K562 (cell line): ENCODE measurements around the gene FBLN2. TPM values are rescaled to one million over a fixed set of nuclear protein-coding genes. Genes with fewer than 3 reads are reported as not detected.

Experiments used
- BHLHE40 ChIP-seq: IDR thresholded peaks from 2 replicates; pipeline ENCODE4 v1.6.1; 2011; ENCODE audit warnings: low read length, improper control_type of control experiment
- CBFB ChIP-seq: sonication (generic); formaldehyde crosslinking; IDR thresholded peaks from 2 replicates; pipeline ENCODE4 v1.4.0; 2020; ENCODE audit warnings: mild to moderate bottlenecking, missing genetic modification reagents
- CCAR2 ChIP-seq: fragments of 200-400 bp; formaldehyde crosslinking; IDR thresholded peaks from 2 replicates; pipeline ENCODE4 v1.6.1; 2017; ENCODE audit warnings: mild to moderate bottlenecking, low read depth, low read length
- ILF3 ChIP-seq: fragments of 450-650 bp; IDR thresholded peaks from 2 replicates; pipeline ENCODE4 v1.6.1; 2018; ENCODE audit warnings: antibody characterized with exemption, mild to moderate bottlenecking, moderate library complexity, borderline replicate concordance
- NFIC ChIP-seq: fragments of 450-650 bp; IDR thresholded peaks from 2 replicates; pipeline ENCODE4 v1.6.1; 2017; ENCODE audit warnings: mild to moderate bottlenecking, inconsistent platforms
- NR0B1 ChIP-seq: fragments of 450-650 bp; IDR thresholded peaks from one replicate; pipeline ENCODE4 v1.6.1; 2018; ENCODE audit warnings: mild to moderate bottlenecking, moderate library complexity; ENCODE audit not compliant: partially characterized antibody
- NR4A1 ChIP-seq, 2 experiments: fragments of 250-450 bp in 1 of 2; fragments of 450-650 bp in 1 of 2; sonication (Bioruptor Pico) in 1 of 2; IDR thresholded peaks; 2 replicates each; pipeline versions ENCODE4 v1.4.0 to v1.6.1; 2016 to 2020; ENCODE audit warnings: mild to moderate bottlenecking in 2 of 2, missing compliant biosample characterization in 1 of 2, missing genetic modification characterization in 1 of 2, moderate library complexity in 1 of 2
- PML ChIP-seq: IDR thresholded peaks from 2 replicates; pipeline ENCODE4 v1.6.1; 2012; ENCODE audit warnings: low read length, inconsistent platforms
- RBM15 ChIP-seq: fragments of 200-400 bp; formaldehyde crosslinking; IDR thresholded peaks from 2 replicates; pipeline ENCODE4 v1.6.1; 2018; ENCODE audit warnings: mild to moderate bottlenecking, low read length, moderate library complexity; ENCODE audit not compliant: insufficient read depth
- TBP ChIP-seq: optimal IDR thresholded peaks from 2 replicates; pipeline ENCODE3; 2011; ENCODE audit warnings: low read depth, low read length, improper control_type of control experiment
- THAP12 ChIP-seq: fragments of 250-450 bp; sonication (Bioruptor Pico); IDR thresholded peaks from 2 replicates; pipeline ENCODE4 v1.9.0; 2021; ENCODE audit warnings: mild to moderate bottlenecking, inconsistent platforms
- ZNF217 ChIP-seq: sonication (generic); formaldehyde crosslinking; IDR thresholded peaks from 2 replicates; pipeline ENCODE4 v1.8.0; 2022; ENCODE audit warnings: mild to moderate bottlenecking, missing genetic modification reagents
- ZNF699 ChIP-seq: fragments of 250-450 bp; sonication (Bioruptor Pico); IDR thresholded peaks from 2 replicates; pipeline ENCODE4 v1.8.0; 2021; ENCODE audit warnings: mild to moderate bottlenecking, moderate library complexity; ENCODE audit not compliant: insufficient replicate concordance
- ZNF75A ChIP-seq: fragments of 450-650 bp; formaldehyde crosslinking; IDR thresholded peaks from 2 replicates; pipeline ENCODE4 v1.4.0; 2020; ENCODE audit warnings: mild to moderate bottlenecking
- polyA plus RNA-seq, 8 experiments: library from polyadenylated mRNA; depleted of rRNA in 4 of 8; stranded (reverse) in 5 of 8; unstranded in 3 of 8; fragments of >200 nt; fragmentation: Nextera tagmentation in 2 of 8; fragmentation: Illumina TruSeq in 1 of 8; extraction: Ambion mirVana in 2 of 8; extraction: Trizol in 1 of 8; gene quantifications; 2 replicates each; pipeline versions ENCODE4 v1.2.1 to v1.2.3, GENCODE V29; 2011 to 2014; ENCODE audit warnings: inconsistent platforms in 1 of 8, missing spikeins in 1 of 8
- total RNA-seq, 7 experiments: library from RNA; depleted of rRNA in 6 of 7; stranded (reverse); fragments of >200 nt in 6 of 7; fragmentation: Illumina TruSeq in 2 of 7; extraction: Trizol in 2 of 7; gene quantifications; 2 replicates each; pipeline versions ENCODE4 v1.2.1 to v1.2.3, GENCODE V29; 2011 to 2021; ENCODE audit warnings: low replicate concordance in 1 of 7
- TF ChIP-seq, protein P1 (sequence below): IDR thresholded peaks from 2 replicates; pipeline ENCODE4 v1.6.1; 2012; ENCODE audit warnings: low read depth, low read length, improper control_type of control experiment, borderline replicate concordance
- TF ChIP-seq, protein P2 (sequence below): fragments of 250-450 bp; sonication (Bioruptor Pico); IDR thresholded peaks from 2 replicates; pipeline ENCODE4 v1.8.0; 2021; ENCODE audit warnings: moderate library complexity, mild to moderate bottlenecking, inconsistent platforms
- TF ChIP-seq, protein P3 (sequence below): fragments of 450-650 bp; formaldehyde crosslinking; IDR thresholded peaks from 2 replicates; pipeline ENCODE4 v1.4.0; 2020; ENCODE audit warnings: mild to moderate bottlenecking, moderate library complexity

The FBLN2 gene
- total and polyA plus RNA-seq, 9 of the 15 experiments (the other 6 are each of a cell fraction or from before 2014, with no cell fraction given) = 0.03 to 0.10 (median 0.04) TPM; not detected in 6

- TF ChIP-seq THAP12 = peak; percentile 15; the same call in 1 of the 2 replicates
- TF ChIP-seq ILF3 = no peak
- no peak for TF ChIP-seq ZNF699
- no peak for TF ChIP-seq PML
- TF ChIP-seq CCAR2 = no peak
- TF ChIP-seq ZNF75A (CRISPR knock-in tag) = no peak
- TF ChIP-seq NFIC = no peak
- TF ChIP-seq, protein P1, sequence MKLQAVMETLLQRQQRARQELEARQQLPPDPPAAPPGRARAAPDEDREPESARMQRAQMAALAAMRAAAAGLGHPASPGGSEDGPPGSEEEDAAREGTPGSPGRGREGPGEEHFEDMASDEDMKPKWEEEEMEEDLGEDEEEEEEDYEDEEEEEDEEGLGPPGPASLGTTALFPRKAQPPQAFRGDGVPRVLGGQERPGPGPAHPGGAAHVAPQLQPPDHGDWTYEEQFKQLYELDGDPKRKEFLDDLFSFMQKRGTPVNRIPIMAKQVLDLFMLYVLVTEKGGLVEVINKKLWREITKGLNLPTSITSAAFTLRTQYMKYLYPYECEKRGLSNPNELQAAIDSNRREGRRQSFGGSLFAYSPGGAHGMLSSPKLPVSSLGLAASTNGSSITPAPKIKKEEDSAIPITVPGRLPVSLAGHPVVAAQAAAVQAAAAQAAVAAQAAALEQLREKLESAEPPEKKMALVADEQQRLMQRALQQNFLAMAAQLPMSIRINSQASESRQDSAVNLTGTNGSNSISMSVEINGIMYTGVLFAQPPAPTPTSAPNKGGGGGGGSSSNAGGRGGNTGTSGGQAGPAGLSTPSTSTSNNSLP = no peak
- peak; percentile 73 for TF ChIP-seq BHLHE40
- no peak for TF ChIP-seq ZNF217
- no peak for TF ChIP-seq NR0B1
- no peak for TF ChIP-seq NR4A1 (CRISPR knock-in tag; IDR thresholded peaks at IDR 0.05)
- 0 out of 2 replicates have a peak, but pooled peaks have one; percentile 48 for TF ChIP-seq NR4A1 (tag; IDR thresholded peaks at IDR 0.05)
- no peak for TF ChIP-seq RBM15
- TF ChIP-seq, protein P2, sequence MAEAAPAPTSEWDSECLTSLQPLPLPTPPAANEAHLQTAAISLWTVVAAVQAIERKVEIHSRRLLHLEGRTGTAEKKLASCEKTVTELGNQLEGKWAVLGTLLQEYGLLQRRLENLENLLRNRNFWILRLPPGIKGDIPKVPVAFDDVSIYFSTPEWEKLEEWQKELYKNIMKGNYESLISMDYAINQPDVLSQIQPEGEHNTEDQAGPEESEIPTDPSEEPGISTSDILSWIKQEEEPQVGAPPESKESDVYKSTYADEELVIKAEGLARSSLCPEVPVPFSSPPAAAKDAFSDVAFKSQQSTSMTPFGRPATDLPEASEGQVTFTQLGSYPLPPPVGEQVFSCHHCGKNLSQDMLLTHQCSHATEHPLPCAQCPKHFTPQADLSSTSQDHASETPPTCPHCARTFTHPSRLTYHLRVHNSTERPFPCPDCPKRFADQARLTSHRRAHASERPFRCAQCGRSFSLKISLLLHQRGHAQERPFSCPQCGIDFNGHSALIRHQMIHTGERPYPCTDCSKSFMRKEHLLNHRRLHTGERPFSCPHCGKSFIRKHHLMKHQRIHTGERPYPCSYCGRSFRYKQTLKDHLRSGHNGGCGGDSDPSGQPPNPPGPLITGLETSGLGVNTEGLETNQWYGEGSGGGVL (CRISPR knock-in tag) = no peak
- TF ChIP-seq, protein P3, sequence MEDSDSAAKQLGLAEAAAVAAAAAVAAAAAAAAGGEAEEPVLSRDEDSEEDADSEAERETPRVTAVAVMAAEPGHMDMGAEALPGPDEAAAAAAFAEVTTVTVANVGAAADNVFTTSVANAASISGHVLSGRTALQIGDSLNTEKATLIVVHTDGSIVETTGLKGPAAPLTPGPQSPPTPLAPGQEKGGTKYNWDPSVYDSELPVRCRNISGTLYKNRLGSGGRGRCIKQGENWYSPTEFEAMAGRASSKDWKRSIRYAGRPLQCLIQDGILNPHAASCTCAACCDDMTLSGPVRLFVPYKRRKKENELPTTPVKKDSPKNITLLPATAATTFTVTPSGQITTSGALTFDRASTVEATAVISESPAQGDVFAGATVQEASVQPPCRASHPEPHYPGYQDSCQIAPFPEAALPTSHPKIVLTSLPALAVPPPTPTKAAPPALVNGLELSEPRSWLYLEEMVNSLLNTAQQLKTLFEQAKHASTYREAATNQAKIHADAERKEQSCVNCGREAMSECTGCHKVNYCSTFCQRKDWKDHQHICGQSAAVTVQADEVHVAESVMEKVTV (CRISPR knock-in tag) = peak; percentile 99
- no peak for TF ChIP-seq TBP
- TF ChIP-seq CBFB (CRISPR knock-in tag) = 0 out of 2 replicates have a peak, but pooled peaks have one; percentile 68
These were observed 99.4 kb downstream of the FBLN2 start (continued) for GRCh38 chr3:13648060-13649001.
